Stimulated activated CD4-positive, alpha-beta T cell treated with anti-CD3 and anti-CD28 coated beads, Interleukin-2, amount 100 ng/mL, for 24 hours (primary cell): ENCODE results near the gene DLGAP1.
"Not testable (repeated sequence)": the region's sequence is repeated elsewhere in the genome, so short reads cannot be mapped to it uniquely, and the experiment has no call there.

ENCODE experiments used
- DNase-seq, 2 donors: peaks; one replicate each; pipeline ENCODE4 v3.0.0-alpha.2; 2020

Gene DLGAP1

DNA sequence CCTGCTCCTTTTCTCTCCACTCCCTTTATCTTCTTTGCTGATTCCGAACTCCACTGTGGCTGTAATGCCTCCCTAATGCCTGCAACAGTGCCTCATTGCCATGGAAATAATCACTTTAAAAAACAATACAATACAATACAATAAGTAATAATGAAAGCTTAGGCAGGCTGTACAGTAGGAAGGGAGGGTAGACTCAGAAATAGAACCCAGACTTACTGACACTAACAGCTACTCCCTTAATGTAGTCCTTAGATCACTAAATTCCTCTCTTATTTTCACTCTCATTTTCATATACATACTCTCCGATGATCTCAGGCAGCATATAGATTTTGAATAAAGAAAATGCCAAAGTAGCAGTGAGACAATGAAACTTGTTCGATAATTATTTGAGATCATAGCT is 70.2 kb downstream of the DLGAP1 start:
- DNase-seq: no peak

DNA sequence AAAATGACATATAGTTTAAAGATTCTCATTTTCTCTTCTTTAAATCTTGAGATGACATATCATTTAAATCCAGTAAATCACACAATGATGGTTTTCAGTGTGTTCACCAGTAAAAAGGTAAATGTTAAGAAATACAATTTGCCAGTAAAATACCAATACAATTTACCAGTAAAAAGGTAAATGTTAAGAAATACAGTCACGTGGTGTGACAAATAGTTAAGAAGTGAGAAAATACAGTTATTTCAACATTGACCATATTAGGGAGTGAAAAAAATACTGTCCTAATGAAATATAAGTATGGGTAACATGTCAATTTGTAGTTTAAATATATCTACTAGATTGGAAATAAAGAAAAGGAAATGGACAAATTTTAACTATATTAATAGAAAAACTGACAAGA is 80.5 kb downstream of the DLGAP1 start:
- DNase-seq: no peak

DNA sequence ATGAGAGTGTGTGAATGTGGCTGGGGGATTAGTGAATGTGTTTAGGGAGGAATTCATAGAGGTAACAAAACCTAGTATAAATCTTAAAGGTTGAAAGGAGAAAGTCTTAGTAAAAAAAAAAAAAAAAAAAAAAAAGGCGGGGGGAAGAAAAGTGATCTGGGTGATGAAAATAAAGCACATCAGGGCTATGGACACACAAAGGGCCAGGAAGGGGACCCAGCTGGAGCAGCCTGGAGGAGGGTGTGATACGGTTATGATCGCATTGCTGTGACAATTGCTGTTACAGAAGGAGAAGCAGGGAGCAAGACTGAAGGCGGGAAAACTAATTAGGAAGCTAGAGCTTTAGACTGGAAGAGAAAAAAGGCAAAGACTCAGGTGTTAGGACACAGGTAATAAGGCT is 85.4 kb downstream of the DLGAP1 start:
- no peak for DNase-seq

DNA sequence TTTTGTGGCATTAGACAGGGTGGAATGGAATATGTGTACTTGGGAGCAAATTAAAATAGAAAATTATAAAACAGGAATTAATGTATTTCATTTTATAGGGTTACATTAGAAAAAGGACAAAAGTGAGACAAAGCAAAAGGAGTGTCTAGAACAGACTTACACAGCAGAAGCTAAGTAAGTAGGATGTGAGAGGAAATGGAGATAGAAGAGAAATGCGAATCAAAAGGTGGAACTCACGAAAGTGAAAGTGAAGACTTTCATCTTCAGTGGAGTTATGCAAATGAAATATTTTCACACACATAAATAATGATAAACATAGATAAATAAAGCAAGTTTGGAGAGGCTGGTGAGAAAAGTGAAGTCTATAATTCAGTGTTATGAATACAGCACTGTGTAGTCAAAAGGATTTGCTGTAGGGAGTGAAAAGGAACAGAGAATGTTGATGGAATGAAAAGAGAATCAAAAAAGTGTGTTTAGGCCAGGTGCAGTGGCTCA is 94.8 kb downstream of the DLGAP1 start:
- DNase-seq: no peak

DNA sequence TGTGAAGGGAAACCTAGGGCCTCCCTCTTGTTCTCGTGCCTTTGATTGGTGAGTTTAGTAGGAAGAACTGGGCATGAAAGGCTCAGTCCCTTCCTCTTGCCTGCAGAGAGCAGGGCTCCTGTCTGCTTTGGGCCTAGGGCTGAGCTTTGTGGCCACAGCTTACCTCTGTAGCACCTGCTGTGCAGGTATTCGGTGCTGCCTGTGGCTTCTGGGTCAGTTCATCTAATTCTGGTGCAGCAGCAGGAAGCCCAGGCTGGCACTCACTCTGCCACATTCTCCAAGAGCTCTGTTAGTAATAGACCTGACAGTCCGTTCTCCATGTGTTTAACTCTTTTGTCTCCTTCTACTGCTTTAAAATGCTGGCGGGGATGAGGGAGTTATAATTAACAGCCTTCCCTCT is 96.5 kb downstream of the DLGAP1 start:
- no peak for DNase-seq

DNA sequence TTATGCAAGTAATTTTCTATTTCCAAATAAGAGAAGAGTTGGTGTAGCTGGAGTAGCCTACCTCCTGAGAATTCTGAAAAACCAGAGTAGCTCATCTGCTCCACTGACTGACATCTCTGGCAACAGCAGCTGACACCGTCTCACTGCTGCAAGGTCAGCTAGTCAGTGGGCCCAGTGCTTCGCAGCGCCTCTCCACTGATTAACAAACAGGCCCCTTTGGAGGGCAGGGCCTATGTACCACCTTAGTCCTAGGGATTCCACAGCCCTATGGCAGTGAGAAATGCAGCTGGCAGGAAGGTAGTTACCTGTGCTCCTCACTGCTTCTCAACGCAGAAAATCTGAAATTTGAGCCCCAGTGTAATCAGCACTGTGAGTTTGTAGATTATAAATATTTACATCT is 97.5 kb downstream of the DLGAP1 start:
- DNase-seq: no peak

DNA sequence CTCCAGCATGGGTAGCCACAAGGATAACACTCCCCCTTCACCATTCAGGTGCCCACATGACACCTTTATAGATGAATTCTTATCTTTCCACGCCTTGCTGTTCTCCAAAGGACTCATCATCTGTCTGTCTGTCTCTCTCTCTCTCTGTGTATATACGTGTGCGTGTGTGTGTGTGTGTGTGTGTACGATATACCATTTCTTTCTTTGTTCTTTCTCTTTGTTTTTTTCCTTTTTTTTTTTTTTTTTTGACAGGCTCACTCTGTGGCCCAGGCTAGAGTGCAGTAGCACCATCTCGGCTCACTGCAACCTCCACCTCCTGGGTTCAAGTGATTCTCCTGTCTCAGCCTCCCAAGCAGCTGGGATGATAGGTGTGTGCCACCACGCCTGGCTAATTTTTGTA is 98.2 kb downstream of the DLGAP1 start:
- DNase-seq: no peak

DNA sequence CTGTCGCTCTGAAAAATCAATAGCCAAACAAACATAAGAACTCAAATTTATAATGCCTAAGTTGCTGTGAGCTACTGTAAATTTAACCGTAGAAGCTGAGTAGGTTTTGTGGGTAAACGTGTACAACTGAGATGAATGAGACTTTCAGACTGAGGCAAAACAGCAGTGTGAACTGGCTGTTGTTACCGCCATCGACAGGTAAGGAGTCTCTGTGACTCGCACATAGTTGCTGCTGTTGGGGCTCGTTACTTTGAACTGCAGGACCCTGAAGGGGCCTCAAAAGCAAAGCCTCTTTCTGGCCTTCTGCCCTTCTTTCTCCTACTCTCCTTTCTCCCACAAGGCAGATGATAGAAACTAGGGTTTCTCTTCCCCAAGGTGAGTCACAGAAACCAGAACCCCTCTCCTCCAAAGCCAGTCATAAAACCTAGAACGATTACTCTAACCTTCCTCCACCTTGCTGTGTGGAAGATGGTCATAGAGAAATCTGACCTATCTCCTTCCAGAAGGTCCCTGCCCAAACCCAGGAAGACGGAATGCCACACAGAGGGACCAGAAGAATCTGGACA is 101.2 kb downstream of the DLGAP1 start:
- DNase-seq: no peak

DNA sequence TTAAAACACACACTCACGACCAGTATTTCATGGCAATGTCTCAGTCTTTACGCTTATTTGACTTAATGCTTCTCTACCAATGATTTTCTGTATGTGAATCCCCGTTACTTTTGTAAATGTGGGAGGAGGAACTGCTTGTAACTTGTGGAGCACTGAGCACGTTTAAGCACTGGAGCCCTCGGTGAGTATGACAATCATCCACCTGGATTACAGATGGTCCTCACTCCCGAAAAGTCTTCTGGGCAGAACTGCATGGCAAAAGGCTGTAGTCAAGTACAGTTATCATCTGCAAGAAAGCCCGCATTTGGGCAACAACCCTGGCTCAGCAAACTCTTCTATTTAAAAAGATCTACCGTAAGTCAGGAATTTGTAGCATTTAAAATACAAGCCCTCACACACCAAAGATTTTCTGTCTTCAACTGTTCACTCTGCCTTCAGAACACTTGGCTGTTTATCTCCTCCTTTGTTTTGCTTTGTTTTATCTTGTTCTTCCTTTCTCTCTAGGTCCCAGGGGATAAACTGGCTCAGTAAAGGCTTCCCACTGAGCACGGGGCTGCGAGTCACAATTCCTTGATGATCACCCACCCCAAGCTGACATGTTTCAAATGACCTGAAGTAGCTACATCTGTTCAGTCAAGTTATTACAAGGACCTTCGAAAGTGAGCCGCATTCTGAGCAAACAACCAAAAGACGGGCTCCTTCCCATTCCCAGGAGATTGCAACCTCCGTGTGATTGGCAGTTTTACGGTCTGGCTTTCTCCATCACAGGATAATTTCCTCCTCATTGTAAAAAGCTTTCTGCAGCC is 102.2 kb downstream of the DLGAP1 start:
- no peak for DNase-seq

DNA sequence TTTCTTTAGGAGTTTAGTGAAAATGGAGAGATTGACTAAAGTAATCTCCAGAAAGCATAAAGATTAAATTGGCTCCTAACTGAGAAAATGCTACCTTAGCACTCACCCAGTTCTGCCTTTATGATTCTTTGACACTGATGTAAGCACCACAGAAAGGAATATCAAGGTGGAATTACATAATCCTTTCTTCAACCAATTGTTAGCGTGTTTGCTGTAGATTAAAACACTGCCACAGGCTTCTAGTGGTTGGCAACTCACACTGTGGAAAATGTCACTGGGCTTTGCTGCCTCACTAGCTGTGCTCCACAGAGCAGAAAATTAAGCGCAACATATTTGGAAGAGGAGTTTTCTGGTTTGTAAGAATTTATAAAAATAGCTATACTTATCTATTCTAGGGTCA is 104.1 kb downstream of the DLGAP1 start:
- DNase-seq: no peak

DNA sequence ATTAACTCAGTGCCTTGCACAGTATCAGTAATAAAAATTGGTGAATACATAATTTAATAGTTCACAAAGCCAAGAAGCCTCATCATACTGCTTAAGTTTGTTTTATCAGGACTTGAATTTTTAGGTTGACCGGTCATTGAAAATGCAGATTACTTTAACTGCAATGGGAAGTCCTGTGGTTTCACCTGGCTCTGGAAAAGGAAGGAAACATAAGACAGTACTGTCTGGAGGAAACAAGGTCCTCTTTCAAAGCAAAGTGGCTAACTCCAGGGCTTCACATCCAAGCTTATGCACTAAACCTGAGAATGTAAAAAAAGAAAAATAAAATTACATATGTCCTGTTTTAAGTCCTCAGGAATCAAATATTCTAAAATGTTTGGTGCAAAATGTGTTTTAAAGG is 119.7 kb downstream of the DLGAP1 start:
- DNase-seq: no peak

DNA sequence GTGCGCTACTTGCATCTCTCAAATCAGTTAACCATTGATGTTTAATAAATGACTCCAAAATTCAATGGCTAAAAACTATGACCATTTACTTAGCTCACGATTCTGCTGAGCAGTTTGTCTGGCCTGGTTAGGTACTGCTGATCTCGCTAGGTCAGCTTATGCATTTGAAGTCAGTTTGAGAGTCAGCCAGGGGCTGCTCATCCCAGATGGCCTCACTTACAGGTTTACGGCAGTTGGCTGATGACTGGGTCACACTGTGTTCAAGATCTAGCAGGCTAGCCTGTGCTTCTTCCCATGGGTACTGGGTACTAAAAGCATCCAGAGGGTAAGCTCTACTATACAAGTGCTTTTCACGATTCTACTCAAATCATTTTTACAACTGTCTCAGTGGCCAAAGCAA is 122.1 kb downstream of the DLGAP1 start:
- no peak for DNase-seq

DNA sequence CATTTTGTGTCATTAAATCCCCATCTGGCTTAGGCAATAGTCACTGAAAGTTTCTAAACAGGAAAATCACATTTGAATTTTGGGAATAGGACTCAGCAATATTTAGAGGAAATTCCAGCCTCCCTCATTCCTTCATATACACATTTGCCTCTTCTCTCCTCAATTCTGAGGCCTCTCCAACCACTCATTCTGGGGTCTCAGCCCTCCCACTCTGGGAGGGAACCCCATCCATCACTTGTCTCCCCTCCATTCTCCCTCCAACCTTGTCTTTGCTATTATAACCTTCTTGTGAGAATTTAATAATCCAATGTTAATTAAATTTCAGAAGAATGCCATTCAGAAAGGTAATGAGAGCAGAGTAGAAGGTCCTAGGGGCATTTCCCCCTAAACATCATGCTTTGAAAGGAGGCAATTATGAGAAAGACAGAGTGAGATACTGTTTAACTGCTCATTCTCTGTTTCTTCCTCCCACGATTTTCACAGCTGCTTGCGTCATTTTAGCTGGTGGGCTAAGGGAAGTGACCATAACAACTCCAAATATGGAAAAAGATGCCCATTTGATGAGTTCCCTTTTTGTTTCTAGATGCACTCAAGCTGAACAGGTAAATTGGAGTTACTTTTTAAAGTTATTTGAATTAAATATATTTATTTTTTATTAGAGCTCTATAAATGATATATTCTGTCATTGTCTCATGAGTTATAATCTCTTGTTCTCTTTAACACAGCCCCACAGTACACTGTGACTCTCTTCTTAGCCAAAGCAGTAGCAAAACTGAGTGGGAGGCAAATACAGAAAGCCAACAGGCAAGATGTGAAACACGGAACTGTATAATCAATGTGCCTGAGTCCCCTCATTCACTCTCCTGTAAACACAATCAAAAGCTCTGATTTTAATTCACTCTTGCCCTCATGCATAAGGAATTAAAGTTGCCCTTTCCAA is 135.1 kb downstream of the DLGAP1 start:
- no peak for DNase-seq

DNA sequence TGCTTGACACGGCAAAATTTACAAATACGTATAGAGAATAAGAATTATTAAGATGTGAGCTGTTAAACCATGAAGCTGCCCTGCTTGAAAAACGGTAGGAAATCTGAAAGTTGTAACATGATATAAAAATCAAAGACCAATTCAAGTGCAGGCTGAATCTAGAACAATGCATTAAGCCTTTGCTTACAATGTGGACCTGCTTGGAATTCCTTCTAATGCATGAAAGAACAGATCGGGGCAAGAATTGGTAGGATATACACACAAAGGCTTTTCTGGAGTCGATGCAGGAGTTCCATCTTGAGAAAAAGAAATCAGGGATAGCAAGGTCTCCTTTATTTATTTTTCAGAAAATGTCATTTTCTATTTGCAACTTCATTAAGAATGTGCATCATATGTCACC is 136.8 kb downstream of the DLGAP1 start:
- no peak for DNase-seq

DNA sequence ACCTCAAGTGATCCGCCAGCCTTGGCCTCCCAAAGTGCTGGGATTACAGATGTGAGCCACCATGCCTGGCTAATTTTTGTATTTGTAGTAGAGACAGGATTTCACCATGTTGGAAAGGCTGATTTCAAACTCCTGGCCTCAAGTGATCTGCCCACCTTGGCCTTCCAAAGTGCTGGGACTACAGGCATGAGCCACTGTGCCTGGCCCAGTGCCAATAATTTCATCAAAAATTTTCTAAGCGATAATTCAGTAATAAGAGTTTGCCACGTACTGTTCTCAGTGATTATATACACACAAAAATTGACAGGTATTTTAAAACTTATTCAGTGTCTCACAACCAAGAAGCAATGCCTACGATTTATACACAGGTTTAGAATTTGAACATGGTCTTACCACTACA is 143.2 kb downstream of the DLGAP1 start:
- not testable (repeated sequence) for DNase-seq

DNA sequence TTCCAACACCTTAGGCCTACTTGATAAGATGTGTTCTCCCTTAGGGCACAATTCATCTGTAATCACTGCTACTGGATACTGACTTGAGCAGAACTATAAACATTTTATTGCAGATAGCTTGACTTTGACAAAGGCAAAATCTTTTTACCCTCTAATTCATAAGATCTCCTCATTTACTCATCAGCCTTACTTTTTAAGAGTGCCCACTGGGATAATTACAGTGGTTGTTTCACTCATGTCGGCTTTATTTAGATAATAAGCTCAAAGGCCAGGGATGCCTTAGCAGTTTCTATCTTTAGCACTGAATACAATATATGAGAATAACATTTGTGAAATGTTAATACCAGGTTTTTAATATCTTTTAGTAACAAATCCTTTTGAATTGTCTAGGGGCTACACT is 144.0 kb downstream of the DLGAP1 start:
- DNase-seq: no peak

DNA sequence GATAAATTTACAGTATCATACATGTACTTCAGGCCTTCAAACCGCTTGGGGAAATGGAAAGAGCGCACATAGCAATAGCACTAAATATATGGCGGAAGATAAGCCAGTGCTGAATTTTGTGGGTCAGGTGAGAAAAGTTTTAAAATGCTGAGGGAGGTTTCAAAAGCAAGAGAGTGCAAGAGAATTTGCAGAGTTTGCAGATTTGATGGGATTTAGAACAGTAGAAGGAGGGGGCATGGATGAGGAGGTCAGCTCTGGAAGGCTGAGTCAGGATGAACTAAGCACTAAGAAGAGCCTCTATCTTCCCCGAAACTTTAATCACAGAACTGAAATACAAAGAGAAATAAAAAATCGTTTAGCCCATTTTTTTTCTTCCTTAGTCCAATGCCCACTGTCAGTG is 145.9 kb downstream of the DLGAP1 start:
- DNase-seq: no peak

DNA sequence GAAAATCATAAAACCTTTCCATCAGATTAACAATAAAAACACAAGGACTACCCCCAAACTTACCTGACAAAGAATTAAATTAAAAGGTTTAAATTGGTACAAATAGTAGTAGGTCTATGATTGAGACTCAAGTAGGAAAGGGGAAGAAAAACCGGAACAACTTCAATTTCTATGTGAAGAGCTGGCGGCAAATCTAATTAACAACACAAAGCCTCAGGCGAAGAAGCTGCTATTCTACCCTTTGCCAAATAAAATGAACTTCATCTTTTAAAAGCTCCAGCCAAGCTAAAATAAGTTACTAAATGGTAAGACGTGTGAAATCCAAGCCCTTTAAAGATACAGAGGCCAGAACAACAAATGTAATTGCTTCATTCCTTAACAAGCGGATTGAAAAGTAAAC is 146.5 kb downstream of the DLGAP1 start:
- no peak for DNase-seq

DNA sequence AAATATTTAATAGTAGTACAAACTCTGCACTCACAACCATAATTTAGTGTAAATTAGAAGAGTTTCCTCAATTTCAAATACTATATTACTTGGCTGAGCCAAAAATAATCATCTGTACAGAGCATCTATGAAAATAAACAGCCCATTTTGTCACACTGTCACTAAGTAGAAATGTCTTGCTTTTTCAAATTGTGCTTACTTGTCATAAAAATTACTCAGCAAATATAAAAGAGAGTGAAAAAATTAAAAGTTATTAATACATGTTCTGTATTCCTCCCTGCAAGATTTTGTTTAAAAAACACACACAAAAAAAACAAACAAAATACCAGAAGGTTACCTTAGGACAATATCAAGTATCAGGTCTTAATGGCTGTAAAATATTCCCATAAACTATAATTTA is 155.7 kb downstream of the DLGAP1 start:
- no peak for DNase-seq

DNA sequence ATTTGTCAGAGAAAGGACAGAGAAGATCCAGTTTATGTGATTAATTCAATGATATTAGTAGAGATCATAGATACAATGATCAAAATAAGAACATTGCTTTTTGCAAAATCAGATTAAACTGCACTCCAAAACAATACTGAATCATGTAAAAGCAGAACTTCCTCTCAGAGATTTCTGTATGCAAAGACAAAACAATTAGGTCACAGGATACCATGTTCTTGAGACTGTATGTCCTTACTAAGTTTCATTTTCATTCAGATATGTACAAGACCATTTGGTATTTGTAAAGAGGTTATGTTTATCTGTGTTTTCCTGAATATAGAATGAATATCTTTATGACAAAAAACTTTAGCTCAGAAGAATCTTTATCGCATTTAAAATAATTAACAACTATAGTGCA is 161.8 kb downstream of the DLGAP1 start:
- DNase-seq: no peak

DNA sequence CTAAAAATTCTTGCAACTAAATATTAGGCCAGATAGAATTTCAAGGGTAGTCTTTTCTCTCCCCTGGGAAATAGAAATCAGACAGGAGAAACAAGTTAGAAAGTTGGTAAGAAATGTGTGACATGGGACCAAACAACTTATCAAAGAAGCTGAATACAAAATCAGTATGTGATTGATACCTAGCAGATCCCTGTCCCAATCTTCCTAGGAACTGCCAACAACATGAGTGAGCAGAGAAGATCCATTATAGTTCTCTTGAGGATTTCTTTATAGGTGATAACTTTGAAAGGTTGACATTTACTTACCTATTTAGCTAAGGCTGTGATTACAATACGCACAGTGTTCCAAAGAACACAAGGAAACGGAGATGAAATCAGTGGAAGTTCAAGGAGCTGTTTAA is 162.4 kb downstream of the DLGAP1 start:
- DNase-seq: no peak

DNA sequence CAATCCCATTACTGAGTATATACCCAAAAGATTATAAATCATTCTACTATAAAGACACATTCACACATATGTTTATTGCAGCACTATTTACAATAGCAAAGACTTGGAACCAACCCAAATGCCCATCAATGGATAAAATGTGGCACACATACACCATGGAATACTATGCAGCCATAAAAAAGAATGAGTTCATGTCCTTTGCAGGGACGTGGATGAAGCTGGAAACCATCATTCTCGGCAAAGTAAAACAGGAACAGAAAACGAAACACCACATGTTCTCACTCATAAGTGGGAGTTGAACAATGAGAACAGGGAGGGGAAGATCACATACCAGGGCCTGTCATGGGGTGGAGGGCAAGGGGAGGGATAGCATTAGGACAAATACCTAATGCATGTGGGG is 167.8 kb downstream of the DLGAP1 start:
- not testable (repeated sequence) for DNase-seq

DNA sequence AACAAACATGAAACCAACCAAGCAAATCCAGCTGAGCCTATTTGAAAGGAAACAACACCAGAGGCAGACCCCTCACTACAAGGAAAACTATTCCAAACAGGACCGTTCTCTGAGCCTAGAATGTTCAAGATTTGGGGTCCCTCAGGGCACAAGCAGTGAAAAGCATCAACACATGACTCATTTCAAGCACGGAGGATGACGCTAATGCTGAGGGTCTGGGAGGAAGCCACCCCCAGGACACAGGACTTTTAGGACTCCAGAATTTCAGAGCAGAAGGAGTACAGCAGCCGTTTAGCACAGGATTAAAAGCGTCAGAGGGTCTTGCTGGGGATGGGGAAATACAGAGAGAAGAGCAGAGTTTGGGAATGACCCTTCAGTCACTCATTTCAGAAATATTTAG is 168.9 kb downstream of the DLGAP1 start:
- no peak for DNase-seq

DNA sequence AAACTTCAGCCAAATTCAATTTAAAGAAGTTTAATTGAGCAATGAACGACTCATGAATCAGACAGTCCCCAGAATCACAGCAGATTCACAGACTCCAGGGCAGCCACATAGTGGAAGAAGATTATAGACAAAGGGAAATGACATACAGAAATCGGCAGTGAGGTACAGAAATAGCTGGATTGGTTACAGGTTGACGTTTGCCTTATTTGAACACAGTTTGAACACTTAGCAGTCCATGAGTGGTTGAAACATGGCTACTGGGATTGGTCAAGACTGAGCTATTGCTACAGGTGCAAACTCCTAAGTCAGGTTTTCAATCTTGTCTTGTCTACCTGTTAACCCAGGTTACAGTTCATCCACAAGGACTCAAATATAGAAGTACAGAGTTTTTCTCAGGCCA is 169.6 kb downstream of the DLGAP1 start:
- DNase-seq: no peak
